K562 (cell line): ENCODE results near the gene DENND1A.

ENCODE experiments used
- ATF7 ChIP-seq: fragments of 450-650 bp; IDR thresholded peaks from 2 replicates; pipeline ENCODE4 v1.7.1; 2014; ENCODE audit warnings: mild to moderate bottlenecking, moderate library complexity
- ELF1 ChIP-seq: fragments of 200-800 bp; sonication (Bioruptor generic); IDR thresholded peaks from 2 replicates; pipeline ENCODE4 v1.6.1; 2016; ENCODE audit warnings: missing genetic modification characterization, missing compliant biosample characterization
- POLR2A ChIP-seq: fragments of 450-650 bp; conservative IDR thresholded peaks from 2 replicates; pipeline ENCODE4 v1.6.1; 2016
- TCF7L2 ChIP-seq: fragments of 150-350 bp; IDR thresholded peaks from 2 replicates; pipeline ENCODE4 v1.6.1; 2016; ENCODE audit warnings: low read depth, mild to moderate bottlenecking, low read length, moderate library complexity
- ZNF263 ChIP-seq: sonication (generic); formaldehyde crosslinking; IDR thresholded peaks from 2 replicates; pipeline ENCODE4 v1.8.0; 2022; ENCODE audit warnings: mild to moderate bottlenecking, missing genetic modification reagents, borderline replicate concordance
- TF ChIP-seq, protein P1 (sequence below), 3 experiments: IDR thresholded peaks in 2 of 3; conservative IDR thresholded peaks in 1 of 3; 2 replicates each; pipeline ENCODE4 v1.5.1; 2011 to 2012; ENCODE audit warnings: low read length in 3 of 3, mild to moderate bottlenecking in 3 of 3, control low read depth in 2 of 3, improper control_type of control experiment in 1 of 3, inconsistent platforms in 1 of 3, low read depth in 1 of 3, mixed read lengths in 1 of 3, moderate library complexity in 1 of 3; ENCODE audit not compliant: insufficient read depth in 2 of 3
- TF ChIP-seq, protein P2 (sequence below): IDR thresholded peaks from 2 replicates; pipeline ENCODE4 v1.6.1; 2012; ENCODE audit warnings: low read depth, low read length, improper control_type of control experiment, borderline replicate concordance

DNA sequence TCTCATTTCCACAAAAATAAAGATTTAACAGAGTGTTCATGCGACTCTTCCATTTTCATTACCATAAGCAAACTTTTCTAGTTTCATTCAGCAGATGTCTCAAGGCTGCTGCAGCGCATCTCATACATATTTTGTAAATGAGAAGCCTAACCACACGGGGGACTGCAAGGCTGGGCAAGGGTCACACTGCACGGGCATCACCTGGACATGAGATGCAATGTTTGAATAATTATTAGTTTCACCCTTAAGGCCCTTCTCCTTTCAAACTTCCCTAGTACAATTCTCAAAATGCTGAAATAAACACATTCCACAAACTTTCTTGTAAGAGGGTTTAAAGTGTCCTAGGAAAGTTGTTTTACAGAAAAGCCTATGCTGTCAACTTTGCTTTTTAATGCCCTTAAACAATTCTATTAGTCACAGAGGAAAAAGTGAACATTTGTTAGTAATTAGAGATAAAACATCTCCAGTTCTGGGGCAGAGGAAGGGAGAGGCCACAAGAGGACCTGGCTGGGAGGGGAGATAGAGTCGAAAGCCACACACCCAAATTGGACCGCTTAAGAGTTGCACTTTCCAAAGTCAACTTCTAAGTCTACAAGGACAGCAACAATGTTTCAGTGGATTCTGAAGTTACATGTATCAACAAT, 1.3 kb downstream of the DENND1A start:
- TF ChIP-seq TCF7L2, result no peak
- TF ChIP-seq, protein P1, sequence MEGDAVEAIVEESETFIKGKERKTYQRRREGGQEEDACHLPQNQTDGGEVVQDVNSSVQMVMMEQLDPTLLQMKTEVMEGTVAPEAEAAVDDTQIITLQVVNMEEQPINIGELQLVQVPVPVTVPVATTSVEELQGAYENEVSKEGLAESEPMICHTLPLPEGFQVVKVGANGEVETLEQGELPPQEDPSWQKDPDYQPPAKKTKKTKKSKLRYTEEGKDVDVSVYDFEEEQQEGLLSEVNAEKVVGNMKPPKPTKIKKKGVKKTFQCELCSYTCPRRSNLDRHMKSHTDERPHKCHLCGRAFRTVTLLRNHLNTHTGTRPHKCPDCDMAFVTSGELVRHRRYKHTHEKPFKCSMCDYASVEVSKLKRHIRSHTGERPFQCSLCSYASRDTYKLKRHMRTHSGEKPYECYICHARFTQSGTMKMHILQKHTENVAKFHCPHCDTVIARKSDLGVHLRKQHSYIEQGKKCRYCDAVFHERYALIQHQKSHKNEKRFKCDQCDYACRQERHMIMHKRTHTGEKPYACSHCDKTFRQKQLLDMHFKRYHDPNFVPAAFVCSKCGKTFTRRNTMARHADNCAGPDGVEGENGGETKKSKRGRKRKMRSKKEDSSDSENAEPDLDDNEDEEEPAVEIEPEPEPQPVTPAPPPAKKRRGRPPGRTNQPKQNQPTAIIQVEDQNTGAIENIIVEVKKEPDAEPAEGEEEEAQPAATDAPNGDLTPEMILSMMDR (IDR thresholded peaks at IDR 0.05 in 2 of 3, conservative IDR thresholded peaks at IDR 0.05 in 1 of 3; ENCODE audit: insufficient read depth in 2 of 3, low read depth in 1 of 3, low read length in 3 of 3), result no peak; a peak in 1 of 6 replicates
- no peak for TF ChIP-seq POLR2A
- no peak for TF ChIP-seq ELF1
- TF ChIP-seq, protein P2, sequence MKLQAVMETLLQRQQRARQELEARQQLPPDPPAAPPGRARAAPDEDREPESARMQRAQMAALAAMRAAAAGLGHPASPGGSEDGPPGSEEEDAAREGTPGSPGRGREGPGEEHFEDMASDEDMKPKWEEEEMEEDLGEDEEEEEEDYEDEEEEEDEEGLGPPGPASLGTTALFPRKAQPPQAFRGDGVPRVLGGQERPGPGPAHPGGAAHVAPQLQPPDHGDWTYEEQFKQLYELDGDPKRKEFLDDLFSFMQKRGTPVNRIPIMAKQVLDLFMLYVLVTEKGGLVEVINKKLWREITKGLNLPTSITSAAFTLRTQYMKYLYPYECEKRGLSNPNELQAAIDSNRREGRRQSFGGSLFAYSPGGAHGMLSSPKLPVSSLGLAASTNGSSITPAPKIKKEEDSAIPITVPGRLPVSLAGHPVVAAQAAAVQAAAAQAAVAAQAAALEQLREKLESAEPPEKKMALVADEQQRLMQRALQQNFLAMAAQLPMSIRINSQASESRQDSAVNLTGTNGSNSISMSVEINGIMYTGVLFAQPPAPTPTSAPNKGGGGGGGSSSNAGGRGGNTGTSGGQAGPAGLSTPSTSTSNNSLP, result no peak
- no peak for TF ChIP-seq ATF7
- TF ChIP-seq ZNF263, result no peak
